NB4 (cell line): ENCODE measurements around the gene SKOR2.

ENCODE experiments used
- POLR2A ChIP-seq: IDR thresholded peaks from 2 replicates; pipeline ENCODE4 v1.6.1; 2011; ENCODE audit warnings: mild to moderate bottlenecking; ENCODE audit not compliant: insufficient read length; ENCODE audit errors: extremely low read depth
- TF ChIP-seq, protein P1 (sequence below): IDR thresholded peaks from one replicate; pipeline ENCODE4 v1.5.1; 2012; ENCODE audit warnings: low read depth, low read length

DNA sequence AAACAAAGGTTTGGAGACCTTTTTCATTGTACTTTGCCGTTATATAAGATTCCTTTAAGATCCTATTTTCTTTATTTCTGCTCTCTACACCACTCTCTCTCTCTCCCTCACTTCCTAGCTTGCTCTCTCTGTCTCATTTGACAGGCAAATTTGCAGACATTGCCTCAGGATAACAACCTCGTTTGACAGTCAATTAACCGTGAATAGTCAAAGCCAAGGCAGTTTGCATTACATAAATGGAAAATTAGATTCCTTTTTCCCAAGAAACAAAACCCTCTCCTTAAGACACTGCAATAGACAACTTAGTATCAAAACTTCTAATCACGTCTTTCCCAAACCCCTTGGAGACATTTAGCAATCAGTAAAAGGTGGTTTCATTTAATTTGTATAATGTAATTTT lies 7.4 kb downstream of the SKOR2 start:
- TF ChIP-seq, protein P1, sequence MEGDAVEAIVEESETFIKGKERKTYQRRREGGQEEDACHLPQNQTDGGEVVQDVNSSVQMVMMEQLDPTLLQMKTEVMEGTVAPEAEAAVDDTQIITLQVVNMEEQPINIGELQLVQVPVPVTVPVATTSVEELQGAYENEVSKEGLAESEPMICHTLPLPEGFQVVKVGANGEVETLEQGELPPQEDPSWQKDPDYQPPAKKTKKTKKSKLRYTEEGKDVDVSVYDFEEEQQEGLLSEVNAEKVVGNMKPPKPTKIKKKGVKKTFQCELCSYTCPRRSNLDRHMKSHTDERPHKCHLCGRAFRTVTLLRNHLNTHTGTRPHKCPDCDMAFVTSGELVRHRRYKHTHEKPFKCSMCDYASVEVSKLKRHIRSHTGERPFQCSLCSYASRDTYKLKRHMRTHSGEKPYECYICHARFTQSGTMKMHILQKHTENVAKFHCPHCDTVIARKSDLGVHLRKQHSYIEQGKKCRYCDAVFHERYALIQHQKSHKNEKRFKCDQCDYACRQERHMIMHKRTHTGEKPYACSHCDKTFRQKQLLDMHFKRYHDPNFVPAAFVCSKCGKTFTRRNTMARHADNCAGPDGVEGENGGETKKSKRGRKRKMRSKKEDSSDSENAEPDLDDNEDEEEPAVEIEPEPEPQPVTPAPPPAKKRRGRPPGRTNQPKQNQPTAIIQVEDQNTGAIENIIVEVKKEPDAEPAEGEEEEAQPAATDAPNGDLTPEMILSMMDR: no peak
- TF ChIP-seq POLR2A: no peak
